Keratinocyte (primary cell): ENCODE measurements around the gene LRRC9.

Experiments
- CTCF ChIP-seq, 3 experiments: IDR thresholded peaks in 1 of 3; conservative IDR thresholded peaks in 1 of 3; optimal IDR thresholded peaks in 1 of 3; 2 replicates in 2 of 3; 3 replicates in 1 of 3; pipeline versions ENCODE3 to v1.5.1; 2011; ENCODE audit warnings: low read length in 3 of 3, mild to moderate bottlenecking in 3 of 3, moderate library complexity in 2 of 3, control low read depth in 1 of 3, inconsistent platforms in 1 of 3; ENCODE audit not compliant: insufficient read depth in 2 of 3; ENCODE audit errors: extremely low read depth in 1 of 3
- EZH2 ChIP-seq: IDR thresholded peaks from one replicate; pipeline ENCODE4 v1.6.1; 2012; ENCODE audit warnings: inconsistent platforms, mild to moderate bottlenecking, low read length, moderate library complexity

- TF ChIP-seq CTCF (optimal IDR thresholded peaks at IDR 0.05 in 1 of 3, IDR thresholded peaks at IDR 0.05 in 1 of 3, conservative IDR thresholded peaks at IDR 0.05 in 1 of 3; ENCODE audit: extremely low read depth in 1 of 3, insufficient read depth in 2 of 3, low read length in 3 of 3) (peak in 1 of 3 experiments; percentile 29), EZH2 (no peak)
These were observed 159.8 kb downstream of the LRRC9 start for GRCh38 chr14:60079723-60080122.
